ENCODE results near the gene C7orf33. TPM values are rescaled to one million over a fixed set of nuclear protein-coding genes. Genes with fewer than 3 reads are reported as not detected.

Gene C7orf33
- total RNA-seq, 2 experiments from 2014 or later: not detected

DNA sequence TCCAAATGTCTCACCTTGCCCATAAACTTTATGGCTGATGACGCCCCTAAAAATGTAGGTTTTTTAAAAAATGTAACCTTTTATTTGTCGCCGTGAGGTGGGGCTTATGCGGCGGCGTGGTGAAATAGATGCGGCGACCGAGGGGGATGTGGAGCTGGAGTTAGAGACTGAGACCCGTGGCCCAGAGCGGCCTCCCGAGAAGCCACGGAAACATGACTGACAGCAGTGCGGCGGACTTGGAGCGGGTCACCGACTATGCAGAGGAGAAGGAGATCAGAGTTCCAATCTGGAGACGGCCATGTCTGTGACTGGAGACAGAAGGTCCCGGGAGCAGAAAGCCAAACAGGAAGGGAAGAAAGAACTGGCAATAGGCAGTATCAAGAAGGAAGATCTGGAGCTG is 46.5 kb downstream of the C7orf33 start:
- H3K4me2 ChIP-seq (ENCODE audit: low read length): no peak overlapping the region
- no peaks in the 10 kb centered on the region for H4K20me1 ChIP-seq (ENCODE audit: insufficient read depth, low read length)
- H3K36me3 ChIP-seq (ENCODE audit: insufficient read depth, low read length): no peaks in the 10 kb centered on the region
- POLR2A ChIA-PET: no interaction called here
- H3K9me3 ChIP-seq (ENCODE audit: low read length): no peaks in the 10 kb centered on the region
- DNase-seq (ENCODE audit: low spot score): no peak
- no peaks in the 10 kb centered on the region for H3K4me1 ChIP-seq (ENCODE audit: insufficient read depth, low read length, poor library complexity, severe bottlenecking)
- no peaks in the 10 kb centered on the region for H3K9me2 ChIP-seq (ENCODE audit: insufficient read depth, low read length)
- intact Hi-C loops (cut with micrococcal nuclease; ENCODE audit: unreplicated experiment): no loop called here
- H3K4me3 ChIP-seq (ENCODE audit: low read depth, low read length, poor library complexity, severe bottlenecking): no peak overlapping the region
- no peak overlapping the region for H3K27ac ChIP-seq (ENCODE audit: low read depth, low read length, poor library complexity, severe bottlenecking)
- no peak overlapping the region for H2AFZ ChIP-seq (ENCODE audit: low read length)
- CTCF ChIA-PET (ENCODE audit: unreplicated experiment): no interaction called here
- TF ChIP-seq EZH2phosphoT487 (IDR thresholded peaks at IDR 0.05; ENCODE audit: borderline replicate concordance, low read depth, low read length) (no peak), CTCF (conservative IDR thresholded peaks at IDR 0.05; ENCODE audit: low read length) (no peak)
- no peaks in the 10 kb centered on the region for H3K79me2 ChIP-seq (ENCODE audit: insufficient read depth, low read depth, low read length)
- BruUV-seq (replicated peaks): no TSS peak

GRCh38 chr7:148645898-148646297 is 55.3 kb downstream of the C7orf33 start:
- ChIA-PET CTCF (ENCODE audit: unreplicated experiment) (no interaction called here), POLR2A (no interaction called here)
- DNase-seq (ENCODE audit: low spot score): no peak
- Histone ChIP-seq H3K4me1 (ENCODE audit: insufficient read depth, low read length, poor library complexity, severe bottlenecking) (no peaks in the 10 kb centered on the region), H3K9me2 (ENCODE audit: insufficient read depth, low read length) (no peaks in the 10 kb centered on the region), H3K9me3 (ENCODE audit: low read length) (no peaks in the 10 kb centered on the region), H3K4me2 (ENCODE audit: low read length) (no peak overlapping the region), H2AFZ (ENCODE audit: low read length) (no peak overlapping the region), H4K20me1 (ENCODE audit: insufficient read depth, low read length) (no peaks in the 10 kb centered on the region), H3K36me3 (ENCODE audit: insufficient read depth, low read length) (no peaks in the 10 kb centered on the region), H3K4me3 (ENCODE audit: low read depth, low read length, poor library complexity, severe bottlenecking) (no peak overlapping the region), H3K27ac (ENCODE audit: low read depth, low read length, poor library complexity, severe bottlenecking) (no peak overlapping the region), H3K79me2 (ENCODE audit: insufficient read depth, low read depth, low read length) (no peaks in the 10 kb centered on the region)
- intact Hi-C loops (cut with micrococcal nuclease; ENCODE audit: unreplicated experiment): no loop called here
- BruUV-seq (replicated peaks): no TSS peak
- no peak for TF ChIP-seq EZH2phosphoT487 (IDR thresholded peaks at IDR 0.05; ENCODE audit: borderline replicate concordance, low read depth, low read length)
- no peak for TF ChIP-seq CTCF (conservative IDR thresholded peaks at IDR 0.05; ENCODE audit: low read length)

DNA sequence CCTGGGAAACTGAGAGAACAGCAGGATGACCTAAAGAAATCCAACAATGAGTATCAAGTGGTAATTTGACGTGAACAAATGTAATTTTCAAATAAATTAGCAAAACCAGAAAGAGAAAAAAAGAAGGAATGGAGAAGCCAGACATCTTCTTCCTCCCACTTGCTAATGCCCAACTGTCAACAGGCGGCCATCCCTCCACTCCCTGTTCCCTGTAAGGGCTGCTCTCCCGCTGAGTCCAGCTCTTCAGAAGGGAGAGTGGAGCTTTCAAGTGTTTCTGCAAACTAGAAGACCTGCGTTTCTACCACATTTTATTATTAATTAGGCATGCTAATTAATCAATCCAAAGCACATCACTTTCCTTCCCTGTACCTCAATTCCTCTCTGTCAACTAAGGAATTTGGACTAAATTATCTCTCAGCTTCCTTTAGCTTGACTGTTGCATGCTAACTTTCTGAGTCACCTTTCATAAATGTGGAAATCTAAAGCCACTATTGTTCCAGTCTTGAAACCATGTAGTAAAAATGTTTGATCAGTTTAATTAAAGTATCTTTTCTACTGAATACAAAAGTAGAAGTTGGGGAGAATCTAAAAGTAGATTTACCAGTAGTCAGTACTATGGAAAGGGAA is 59.8 kb downstream of the C7orf33 start:
- Histone ChIP-seq H2AFZ (ENCODE audit: low read length) (no peak overlapping the region), H3K79me2 (ENCODE audit: insufficient read depth, low read depth, low read length) (no peaks in the 10 kb centered on the region), H3K4me1 (ENCODE audit: insufficient read depth, low read length, poor library complexity, severe bottlenecking) (no peaks in the 10 kb centered on the region), H3K27ac (ENCODE audit: low read depth, low read length, poor library complexity, severe bottlenecking) (no peak overlapping the region), H3K36me3 (ENCODE audit: insufficient read depth, low read length) (no peaks in the 10 kb centered on the region), H3K9me2 (ENCODE audit: insufficient read depth, low read length) (no peaks in the 10 kb centered on the region), H3K4me3 (ENCODE audit: low read depth, low read length, poor library complexity, severe bottlenecking) (no peak overlapping the region), H3K9me3 (ENCODE audit: low read length) (no peaks in the 10 kb centered on the region), H3K4me2 (ENCODE audit: low read length) (no peak overlapping the region), H4K20me1 (ENCODE audit: insufficient read depth, low read length) (no peaks in the 10 kb centered on the region)
- intact Hi-C loops (cut with micrococcal nuclease; ENCODE audit: unreplicated experiment): no loop called here
- BruUV-seq (replicated peaks): no TSS peak
- no peak for DNase-seq (ENCODE audit: low spot score)
- ChIA-PET CTCF (ENCODE audit: unreplicated experiment) (no interaction called here), POLR2A (interaction anchor here (1.2 kb wide), 1 partner anchor 8 kb away, joined by 3 read pairs; no protein-coding TSS in a partner anchor)
- no peak for TF ChIP-seq EZH2phosphoT487 (IDR thresholded peaks at IDR 0.05; ENCODE audit: borderline replicate concordance, low read depth, low read length)
- TF ChIP-seq CTCF (conservative IDR thresholded peaks at IDR 0.05; ENCODE audit: low read length): no peak
